GM12875 (cell line): ENCODE measurements around the gene TEKTIP1.

Source experiments
- H3K4me3 ChIP-seq: one replicate; pipeline ENCODE4 v1.5.1; 2011; ENCODE audit warnings: low read depth, low read length, control low read depth
- TF ChIP-seq, protein P1 (sequence below): IDR thresholded peaks from 2 replicates; pipeline ENCODE4 v1.5.1; 2011; ENCODE audit warnings: low read depth, mild to moderate bottlenecking, control low read depth, inconsistent platforms, low read length, moderate library complexity, borderline replicate concordance; ENCODE audit not compliant: insufficient read depth

The TEKTIP1 gene

DNA sequence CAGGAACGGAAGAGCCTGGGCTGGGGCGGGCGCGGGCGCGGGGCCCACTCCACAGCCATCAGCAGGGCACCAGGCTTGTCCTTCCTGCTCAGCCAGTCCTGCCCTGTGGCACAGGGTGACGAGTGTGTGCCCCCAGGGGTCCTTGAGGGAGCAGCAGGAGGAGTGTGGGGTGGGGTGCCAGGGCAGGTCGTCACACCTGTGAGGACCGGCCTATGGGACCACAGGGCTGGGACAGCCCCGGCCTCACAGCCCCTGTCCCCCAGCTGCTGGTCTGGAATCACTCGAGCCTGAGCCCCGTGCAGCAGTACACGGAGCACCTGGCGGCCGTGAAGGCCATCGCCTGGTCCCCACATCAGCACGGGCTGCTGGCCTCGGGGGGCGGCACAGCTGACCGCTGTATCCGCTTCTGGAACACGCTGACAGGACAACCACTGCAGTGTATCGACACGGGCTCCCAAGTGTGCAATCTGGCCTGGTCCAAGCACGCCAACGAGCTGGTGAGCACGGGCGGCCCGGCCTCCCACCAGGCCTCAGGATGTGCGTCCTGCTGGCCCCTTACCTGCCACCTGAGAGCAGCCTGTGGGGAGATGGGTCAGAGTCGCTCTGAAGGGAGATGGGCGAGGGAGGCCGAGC lies 6.7 kb upstream of the TEKTIP1 start:
- TF ChIP-seq, protein P1, sequence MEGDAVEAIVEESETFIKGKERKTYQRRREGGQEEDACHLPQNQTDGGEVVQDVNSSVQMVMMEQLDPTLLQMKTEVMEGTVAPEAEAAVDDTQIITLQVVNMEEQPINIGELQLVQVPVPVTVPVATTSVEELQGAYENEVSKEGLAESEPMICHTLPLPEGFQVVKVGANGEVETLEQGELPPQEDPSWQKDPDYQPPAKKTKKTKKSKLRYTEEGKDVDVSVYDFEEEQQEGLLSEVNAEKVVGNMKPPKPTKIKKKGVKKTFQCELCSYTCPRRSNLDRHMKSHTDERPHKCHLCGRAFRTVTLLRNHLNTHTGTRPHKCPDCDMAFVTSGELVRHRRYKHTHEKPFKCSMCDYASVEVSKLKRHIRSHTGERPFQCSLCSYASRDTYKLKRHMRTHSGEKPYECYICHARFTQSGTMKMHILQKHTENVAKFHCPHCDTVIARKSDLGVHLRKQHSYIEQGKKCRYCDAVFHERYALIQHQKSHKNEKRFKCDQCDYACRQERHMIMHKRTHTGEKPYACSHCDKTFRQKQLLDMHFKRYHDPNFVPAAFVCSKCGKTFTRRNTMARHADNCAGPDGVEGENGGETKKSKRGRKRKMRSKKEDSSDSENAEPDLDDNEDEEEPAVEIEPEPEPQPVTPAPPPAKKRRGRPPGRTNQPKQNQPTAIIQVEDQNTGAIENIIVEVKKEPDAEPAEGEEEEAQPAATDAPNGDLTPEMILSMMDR = no peak
- no peak overlapping the region for H3K4me3 ChIP-seq

DNA sequence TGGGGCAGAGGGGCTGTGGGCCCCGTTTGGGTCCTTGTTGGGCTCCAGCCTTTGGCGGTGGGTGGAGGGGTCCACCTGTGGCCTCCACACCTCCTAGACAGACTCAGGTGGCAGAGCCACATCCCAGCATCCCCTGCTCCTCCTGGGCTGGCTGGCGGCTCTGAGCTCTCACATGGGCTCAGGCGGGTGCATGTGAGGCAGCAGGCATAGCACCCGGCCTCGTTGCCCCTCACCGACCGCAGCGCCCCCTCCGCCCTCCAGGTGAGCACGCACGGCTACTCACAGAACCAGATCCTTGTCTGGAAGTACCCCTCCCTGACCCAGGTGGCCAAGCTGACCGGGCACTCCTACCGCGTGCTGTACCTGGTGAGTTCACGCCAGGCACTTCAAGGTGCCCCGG lies 5.9 kb upstream of the TEKTIP1 start:
- TF ChIP-seq, protein P1 = no peak
- H3K4me3 ChIP-seq = no peak overlapping the region

DNA sequence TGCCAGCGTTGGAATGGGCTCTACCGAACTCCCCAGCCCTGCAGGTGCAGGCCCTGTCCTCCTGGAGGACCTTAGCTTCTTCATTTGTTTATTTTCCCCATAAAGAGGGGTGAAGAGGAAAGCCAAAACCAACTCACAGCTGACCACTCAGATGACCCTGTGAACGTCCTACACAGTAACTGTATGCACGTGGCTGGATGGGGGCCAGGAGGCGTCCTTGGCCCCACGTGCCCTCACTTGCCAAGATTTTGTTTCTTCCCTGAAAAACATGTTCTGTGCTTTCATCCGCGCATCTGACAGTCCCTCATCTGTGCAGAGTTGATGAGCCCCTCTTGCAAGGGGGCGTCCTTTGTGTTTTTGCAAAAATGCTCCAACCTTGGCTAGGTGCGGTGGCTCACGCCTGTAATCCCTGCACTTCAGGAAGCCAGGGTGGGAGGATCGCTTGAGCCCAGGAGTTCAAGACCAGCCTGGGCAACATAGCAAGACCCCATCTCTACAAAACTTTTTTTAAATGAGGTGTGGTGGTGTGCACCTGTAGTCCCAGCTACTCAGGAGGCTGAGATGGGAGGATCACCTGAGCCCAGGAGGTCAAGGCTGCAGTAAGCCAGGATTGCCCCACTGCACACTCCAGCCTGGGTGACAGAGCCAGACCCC lies 5.3 kb upstream of the TEKTIP1 start:
- no peak overlapping the region for H3K4me3 ChIP-seq
- TF ChIP-seq, protein P1 = no peak

DNA sequence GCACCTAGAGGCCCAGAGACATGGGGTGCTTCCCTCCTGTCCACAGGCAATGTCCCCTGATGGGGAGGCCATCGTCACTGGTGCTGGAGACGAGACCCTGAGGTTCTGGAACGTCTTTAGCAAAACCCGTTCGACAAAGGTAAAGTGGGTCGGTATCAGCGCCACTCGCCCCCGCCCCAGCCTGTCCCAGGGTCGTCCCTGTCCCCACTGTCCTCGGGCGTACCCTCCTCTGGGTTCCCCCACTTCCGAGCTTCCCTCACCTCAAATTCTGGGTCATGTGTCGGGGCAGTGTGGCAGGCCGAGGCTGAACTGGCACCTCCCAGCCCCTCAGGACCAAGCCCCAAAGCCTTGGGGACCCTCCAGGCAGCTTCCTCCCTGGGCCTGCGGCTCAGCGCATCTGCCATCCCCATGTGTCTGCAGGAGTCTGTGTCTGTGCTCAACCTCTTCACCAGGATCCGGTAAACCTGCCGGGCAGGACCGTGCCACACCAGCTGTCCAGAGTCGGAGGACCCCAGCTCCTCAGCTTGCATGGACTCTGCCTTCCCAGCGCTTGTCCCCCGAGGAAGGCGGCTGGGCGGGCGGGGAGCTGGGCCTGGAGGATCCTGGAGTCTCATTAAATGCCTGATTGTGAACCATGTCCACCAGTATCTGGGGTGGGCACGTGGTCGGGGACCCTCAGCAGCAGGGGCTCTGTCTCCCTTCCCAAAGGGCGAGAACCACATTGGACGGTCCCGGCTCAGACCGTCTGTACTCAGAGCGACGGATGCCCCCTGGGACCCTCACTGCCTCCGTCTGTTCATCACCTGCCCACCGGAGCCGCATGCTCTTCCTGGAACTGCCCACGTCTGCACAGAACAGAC lies 4.4 kb upstream of the TEKTIP1 start:
- TF ChIP-seq, protein P1 = no peak
- H3K4me3 ChIP-seq = no peak overlapping the region

DNA sequence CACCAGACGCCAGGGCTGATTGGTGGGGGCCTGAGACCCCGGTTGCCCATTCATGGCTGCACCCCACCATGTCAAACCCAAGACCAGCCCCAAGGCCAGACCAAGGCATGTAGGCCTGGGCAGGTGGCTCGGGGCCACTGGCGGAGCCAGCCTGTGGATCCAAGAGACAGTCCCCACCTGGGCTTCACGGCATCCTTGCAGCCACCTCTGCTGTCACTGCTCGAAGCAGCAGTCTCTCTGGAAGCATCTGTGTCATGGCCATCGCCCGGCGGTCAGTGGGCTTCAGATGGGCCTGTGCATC lies 3.8 kb upstream of the TEKTIP1 start:
- TF ChIP-seq, protein P1 = no peak
- no peak overlapping the region for H3K4me3 ChIP-seq

DNA sequence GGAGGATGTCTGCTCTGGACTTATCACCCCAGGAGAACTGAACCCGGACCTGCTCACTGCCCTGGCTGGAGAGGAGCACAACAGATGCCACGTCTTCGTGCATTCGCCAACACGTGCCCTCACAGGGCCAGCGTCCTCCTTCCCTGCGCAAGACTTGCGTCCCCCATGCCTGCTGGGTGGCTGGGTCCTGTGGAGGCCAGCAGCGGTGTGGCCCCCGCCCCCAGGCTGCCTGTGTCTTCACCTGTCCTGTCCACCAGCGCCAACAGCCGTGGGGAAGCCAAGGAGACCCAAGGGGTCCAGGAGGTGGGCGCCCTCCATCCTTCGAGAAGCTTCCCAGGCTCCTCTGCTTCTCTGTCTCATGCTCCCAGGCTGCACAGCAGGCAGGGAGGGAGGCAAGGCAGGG lies 3.4 kb upstream of the TEKTIP1 start:
- no peak overlapping the region for H3K4me3 ChIP-seq
- TF ChIP-seq, protein P1 = no peak
